Measurements from ENCODE around the gene EPB41L1.

Gene EPB41L1

GRCh38 chr20:36225666-36226065 is 71.1 kb downstream of the EPB41L1 start:
- DNase-seq (ENCODE audit: low read depth), result no peak
- TF ChIP-seq CTCF (IDR thresholded peaks at IDR 0.05; ENCODE audit: control insufficient read depth, extremely low read depth, insufficient read depth), result no peak
- H3K4me3 ChIP-seq (ENCODE audit: low read depth, low read length), result no peak overlapping the region

GRCh38 chr20:36228770-36229169 is 74.2 kb downstream of the EPB41L1 start:
- H3K4me3 ChIP-seq (ENCODE audit: low read depth, low read length), result no peak overlapping the region
- TF ChIP-seq CTCF (IDR thresholded peaks at IDR 0.05; ENCODE audit: control insufficient read depth, extremely low read depth, insufficient read depth), result no peak
- no peak for DNase-seq (ENCODE audit: low read depth)

- DNase-seq (ENCODE audit: low read depth), result no peak
- no peak overlapping the region for H3K4me3 ChIP-seq (ENCODE audit: low read depth, low read length)
- TF ChIP-seq CTCF (IDR thresholded peaks at IDR 0.05; ENCODE audit: control insufficient read depth, extremely low read depth, insufficient read depth), result no peak
These were observed 75.5 kb downstream of the EPB41L1 start for GRCh38 chr20:36230019-36230418.

GRCh38 chr20:36231331-36231730 is 76.8 kb downstream of the EPB41L1 start:
- DNase-seq (ENCODE audit: low read depth), result no peak

GRCh38 chr20:36234771-36235320 is 80.3 kb downstream of the EPB41L1 start:
- TF ChIP-seq CTCF (IDR thresholded peaks at IDR 0.05; ENCODE audit: control insufficient read depth, extremely low read depth, insufficient read depth), result no peak
- H3K4me3 ChIP-seq (ENCODE audit: low read depth, low read length), result no peak overlapping the region
- no peak for DNase-seq (ENCODE audit: low read depth)

More at GRCh38 chr20:36231331-36231730, 76.8 kb downstream of the EPB41L1 start:
- no peak overlapping the region for H3K4me3 ChIP-seq (ENCODE audit: low read depth, low read length)
- TF ChIP-seq CTCF (IDR thresholded peaks at IDR 0.05; ENCODE audit: control insufficient read depth, extremely low read depth, insufficient read depth), result no peak

- no peak for TF ChIP-seq CTCF (IDR thresholded peaks at IDR 0.05; ENCODE audit: control insufficient read depth, extremely low read depth, insufficient read depth)
- peak within 1 kb of the TSS; percentile 75 for H3K4me3 ChIP-seq (ENCODE audit: low read depth, low read length)
- peak; percentile 37 for DNase-seq (ENCODE audit: low read depth)
These were observed 81.6 kb downstream of the EPB41L1 start, which contains the start of gene AAR2 for GRCh38 chr20:36235892-36236785. TSS of gene AAR2 (plus strand) at chr20:36236478. CDS start at chr20:36239869, 3,391 bp downstream.

Measured in LNCaP clone FGC (cell line).